DMS153 treated with DMSO at 0.1 percent for 48 hours (cell line): Measurements from ENCODE around the gene NEURL1.

Experiments
- DNase-seq: peaks from one replicate; lab custom pipeline; 2025; ENCODE audit not compliant: unreplicated experiment; lab: John Stamatoyannopoulos, UW

Gene NEURL1

DNA sequence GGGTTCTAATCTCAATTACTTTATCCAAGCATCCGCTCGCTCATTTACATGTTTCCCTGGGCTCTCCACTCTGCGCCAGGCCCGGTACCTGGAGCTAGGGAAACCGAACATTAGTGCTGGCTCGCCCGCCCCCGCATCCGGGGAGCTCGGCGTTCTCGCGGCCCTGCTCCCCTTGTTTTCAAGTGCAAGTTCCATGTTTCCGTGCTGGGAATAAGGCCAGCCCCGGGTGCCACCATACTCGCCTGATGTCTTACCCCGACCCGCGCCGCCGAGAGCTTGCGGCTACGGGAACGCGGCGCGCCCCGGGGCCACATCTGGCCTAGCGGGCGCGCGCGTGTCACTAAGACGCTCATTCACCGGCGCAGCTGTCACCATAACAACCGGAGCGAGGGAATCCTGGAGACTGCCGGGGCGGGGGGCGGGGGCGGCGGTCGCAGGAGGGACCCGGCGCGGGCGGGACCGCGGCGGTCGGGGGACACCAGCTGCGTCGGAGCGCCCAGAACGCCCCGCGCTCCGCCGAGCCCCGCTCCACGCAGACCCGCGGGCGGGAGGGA lies at the start of gene NEURL1:
Gene NEURL1, plus strand, starts transcription at position 344 of the 554 bp plus-strand sequence. CDS start 683 bp downstream, outside the sequence.
- DNase-seq, result no peak

GRCh38 chr10:103444478-103444877 lies 49.0 kb upstream of the NEURL1 start:
- no peak for DNase-seq

GRCh38 chr10:103445366-103445765 lies 48.1 kb upstream of the NEURL1 start:
- DNase-seq, result no peak

GRCh38 chr10:103445767-103446567 lies 47.5 kb upstream of the NEURL1 start:
- no peak for DNase-seq

DNA sequence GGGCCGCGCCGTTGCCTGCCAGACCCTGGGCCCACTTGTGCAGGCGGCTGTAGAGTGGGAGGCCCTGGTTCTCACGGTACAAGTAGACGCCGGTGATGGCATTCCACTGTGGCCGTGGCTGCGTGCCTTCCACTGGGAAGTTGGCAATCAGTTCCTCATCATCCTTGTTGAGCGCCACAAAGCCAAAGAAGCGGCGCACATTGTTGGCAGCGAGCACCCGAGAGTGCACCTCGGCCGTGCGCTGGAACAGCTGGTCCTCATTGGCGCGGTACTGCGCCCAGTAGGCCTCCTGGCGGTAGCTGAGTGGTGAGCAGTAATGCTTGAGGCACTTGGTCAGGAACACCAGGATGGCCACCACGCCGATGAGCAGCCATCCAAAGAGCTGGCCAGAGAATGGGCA lies 46.3 kb upstream of the NEURL1 start:
- DNase-seq, result no peak

DNA sequence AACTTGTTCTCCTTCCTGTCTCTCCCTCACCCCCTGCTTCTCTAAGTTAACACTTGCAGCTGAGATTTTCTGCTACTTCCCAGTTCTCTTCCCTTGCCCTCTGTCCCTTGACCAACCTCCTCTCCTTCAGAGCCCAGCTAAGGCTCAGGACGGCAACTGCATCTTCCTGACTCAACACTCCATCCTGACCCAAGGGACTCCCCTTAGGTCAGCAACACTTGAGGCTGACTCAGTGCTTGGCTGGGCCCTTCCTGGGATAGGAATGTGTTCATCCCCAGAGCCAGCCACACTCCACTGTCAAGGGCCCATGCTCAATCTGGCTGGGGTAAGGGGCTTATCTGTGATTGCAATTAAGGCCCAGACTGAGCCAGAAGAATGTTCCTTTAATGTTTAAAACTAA lies 44.8 kb upstream of the NEURL1 start:
- no peak for DNase-seq

DNA sequence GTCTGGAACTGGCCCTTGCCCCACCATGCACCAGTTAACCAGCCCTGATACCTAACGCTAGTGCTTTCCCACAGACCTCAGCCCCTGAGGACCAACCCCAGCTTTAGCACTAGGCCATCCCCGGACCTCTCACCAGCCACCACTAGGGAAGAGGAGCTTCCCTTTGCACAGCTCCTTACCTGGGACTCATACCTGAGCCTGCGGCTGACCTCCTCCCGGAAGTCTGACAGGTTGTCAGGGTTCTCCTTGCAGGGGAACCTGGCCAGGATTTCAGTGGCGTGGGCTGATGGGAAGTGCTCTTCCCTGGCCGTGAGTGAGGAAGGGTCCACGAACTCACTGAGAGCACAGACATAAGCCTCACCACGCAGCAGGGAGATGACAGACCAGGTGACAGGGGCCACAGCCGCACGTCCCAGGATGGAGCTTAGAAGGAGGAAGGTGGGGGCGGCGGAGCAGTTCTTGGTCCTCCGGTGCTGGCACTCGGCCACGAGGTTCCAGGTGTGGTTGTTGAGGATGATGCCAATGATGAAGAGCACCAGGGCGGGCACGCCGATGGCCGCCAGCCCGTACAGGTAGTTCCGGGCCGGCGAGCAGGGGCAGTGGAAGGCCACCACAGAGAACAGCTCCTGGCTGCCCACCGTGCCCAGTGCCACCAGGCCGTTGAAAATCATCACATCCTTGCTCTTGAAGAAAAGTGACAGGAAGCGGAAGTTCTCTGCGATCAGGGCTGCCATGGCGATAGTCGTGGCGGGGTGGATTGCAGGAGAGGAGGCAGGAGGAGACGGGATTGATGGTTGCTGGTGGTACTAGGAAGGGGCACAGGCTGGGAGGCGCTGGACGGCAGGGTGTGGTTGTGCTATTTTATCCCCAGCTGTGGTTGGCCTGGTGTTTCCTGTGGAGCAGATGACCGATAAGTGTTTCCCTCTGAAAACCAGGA lies 44.0 kb upstream of the NEURL1 start:
- no peak for DNase-seq

GRCh38 chr10:103450201-103450695 lies 43.3 kb upstream of the NEURL1 start:
- DNase-seq, result no peak

DNA sequence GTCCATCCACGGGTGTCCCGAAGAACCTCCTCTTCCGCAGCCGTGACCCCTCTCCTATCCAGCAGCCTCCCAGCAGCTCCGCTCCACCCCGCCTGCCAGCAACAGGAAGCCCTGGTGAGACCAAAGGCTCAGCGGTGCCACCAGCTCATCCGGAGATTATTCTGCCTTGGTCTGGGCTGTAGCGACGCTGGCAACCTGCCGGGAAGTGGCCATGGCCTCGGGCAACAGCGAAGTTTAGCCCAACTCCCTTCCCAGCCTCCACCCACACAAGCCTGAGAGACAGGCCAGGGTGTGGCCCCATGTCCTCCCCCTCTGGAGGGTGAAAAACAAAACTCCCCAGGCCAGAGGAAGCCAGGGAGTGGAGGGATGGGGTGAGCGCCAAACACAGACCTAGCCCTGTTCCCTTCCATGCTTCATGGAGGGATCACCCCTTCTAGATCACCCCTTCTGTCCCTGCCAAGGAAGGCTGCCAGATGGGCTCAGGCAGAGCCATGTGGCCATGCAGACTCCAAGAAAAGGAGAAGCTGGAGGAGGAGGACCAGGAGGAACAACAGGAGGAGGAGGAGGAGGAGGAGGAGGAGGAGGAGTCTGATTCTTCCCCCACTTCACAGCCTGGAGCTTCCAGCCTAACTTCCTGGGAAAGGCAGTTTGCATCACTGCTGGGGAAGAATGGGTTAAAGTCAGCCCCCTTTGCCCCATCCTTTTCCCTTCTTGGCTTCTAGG lies 42.3 kb upstream of the NEURL1 start:
- peak; percentile 29 for DNase-seq

DNA sequence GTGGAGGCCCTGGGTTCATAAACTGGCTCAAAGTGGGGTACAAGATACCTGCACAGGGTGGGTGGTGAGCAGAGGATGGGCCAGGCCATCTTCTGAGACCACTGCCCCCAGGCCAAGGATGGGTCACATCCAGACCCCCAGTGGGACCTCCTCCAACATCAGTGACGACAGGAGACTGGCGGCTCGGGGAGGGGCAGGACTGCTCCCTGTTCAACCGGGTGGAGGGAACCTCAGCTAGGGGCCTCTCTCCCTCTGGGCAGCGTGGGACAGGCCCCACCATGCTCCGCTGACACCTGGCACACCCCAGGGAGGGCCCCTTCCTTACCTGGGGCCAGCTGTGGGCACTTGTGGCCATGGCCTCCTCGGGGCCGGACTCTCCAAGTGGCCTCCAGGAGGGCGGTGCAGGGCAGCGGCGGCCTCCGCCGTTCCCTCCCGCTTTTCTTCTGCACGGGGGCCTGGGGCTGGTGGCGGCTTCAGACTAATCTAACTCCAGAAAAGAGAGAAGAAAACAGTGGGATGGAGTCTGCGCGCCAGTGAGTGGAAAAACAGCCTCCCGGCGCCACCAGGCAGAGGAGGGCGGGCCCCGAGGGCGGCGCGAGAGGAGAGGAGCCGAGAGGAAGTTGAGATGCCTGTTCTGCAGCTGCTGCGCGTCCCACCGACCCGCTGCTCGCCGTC lies 41.5 kb upstream of the NEURL1 start, which contains the start of gene CALHM2:
Gene CALHM2, minus strand, starts transcription at position 540 of the 675 bp plus-strand sequence. CDS start 2,429 bp downstream, outside the sequence.
- peak; percentile 9 for DNase-seq

- DNase-seq, result no peak
Measured at GRCh38 chr10:103452506-103453230, 40.8 kb upstream of the NEURL1 start.

DNA sequence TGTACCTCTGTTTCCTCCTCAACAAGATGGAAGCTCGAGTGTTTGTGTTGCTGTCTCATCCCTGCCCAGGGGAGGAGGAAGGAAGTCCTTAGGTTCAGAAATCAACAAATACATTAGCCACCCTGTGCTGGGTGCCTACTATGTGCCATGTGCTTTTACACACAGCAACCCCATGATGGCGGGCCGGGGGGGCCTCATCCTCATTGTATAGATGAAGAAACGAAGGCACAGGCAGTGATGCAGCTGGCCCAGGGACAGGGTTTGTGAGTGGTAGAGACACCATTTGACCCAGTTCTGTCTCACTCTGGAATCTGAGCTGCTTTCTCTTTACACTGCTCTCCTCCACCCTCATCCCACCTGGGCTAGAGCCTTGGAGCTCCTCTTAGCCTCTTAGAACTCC lies 39.5 kb upstream of the NEURL1 start:
- no peak for DNase-seq

GRCh38 chr10:103455235-103455634 lies 38.3 kb upstream of the NEURL1 start:
- no peak for DNase-seq

DNA sequence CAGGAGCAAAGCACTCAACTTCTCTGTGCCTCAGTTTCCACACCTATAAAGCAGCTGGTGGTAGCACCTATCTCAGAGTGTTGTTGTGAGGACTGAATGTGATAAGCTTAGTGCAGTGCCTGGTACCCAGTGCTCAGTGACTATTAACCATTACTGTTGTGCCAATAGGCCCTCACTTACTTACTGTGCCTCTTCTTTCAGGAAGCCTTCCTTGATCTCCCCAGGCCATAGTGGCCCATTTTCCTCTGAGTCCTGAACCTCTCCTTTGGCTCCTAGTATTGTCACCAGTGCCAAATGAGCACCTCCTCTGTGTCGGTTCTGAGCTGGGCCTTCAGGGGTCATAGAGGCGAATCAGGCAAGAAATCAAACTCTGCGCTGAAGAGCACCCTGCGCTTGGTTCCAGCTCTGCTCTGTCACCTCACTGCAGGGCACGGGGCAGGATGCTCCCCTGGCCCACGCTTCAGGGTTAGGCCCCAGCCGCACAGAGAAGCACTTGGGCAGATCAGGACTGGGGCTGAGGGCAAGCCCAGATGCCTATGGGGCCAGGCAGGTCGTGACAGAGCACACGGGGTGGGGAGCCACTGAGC lies 37.3 kb upstream of the NEURL1 start:
- no peak for DNase-seq

DNA sequence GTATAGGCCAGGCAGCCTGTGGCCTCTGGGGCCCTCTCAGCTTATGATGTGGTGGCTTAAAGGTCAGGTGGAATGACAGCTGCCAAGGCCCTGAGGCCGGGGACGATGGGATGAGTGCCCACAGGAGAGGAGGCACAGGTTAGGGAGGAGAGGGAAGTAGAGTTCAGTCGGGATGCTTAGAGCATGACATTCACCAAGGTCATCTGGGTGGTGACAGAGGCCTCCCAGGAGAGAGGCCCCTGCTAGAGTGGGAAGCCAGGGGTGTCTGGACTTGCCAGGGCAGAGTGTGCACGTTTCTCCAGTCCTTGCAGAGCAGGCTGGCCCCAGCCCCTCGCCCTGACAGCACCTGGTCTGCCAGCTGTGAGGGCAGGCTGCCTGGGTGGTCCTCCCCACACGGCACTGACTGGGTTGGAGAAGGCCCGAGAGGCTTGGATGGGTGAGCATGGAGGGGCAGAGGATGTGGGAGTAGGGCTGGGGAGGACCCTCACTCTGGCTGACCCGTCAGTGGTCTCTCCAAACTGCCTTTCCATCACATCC lies 36.3 kb upstream of the NEURL1 start:
- DNase-seq, result no peak

DNA sequence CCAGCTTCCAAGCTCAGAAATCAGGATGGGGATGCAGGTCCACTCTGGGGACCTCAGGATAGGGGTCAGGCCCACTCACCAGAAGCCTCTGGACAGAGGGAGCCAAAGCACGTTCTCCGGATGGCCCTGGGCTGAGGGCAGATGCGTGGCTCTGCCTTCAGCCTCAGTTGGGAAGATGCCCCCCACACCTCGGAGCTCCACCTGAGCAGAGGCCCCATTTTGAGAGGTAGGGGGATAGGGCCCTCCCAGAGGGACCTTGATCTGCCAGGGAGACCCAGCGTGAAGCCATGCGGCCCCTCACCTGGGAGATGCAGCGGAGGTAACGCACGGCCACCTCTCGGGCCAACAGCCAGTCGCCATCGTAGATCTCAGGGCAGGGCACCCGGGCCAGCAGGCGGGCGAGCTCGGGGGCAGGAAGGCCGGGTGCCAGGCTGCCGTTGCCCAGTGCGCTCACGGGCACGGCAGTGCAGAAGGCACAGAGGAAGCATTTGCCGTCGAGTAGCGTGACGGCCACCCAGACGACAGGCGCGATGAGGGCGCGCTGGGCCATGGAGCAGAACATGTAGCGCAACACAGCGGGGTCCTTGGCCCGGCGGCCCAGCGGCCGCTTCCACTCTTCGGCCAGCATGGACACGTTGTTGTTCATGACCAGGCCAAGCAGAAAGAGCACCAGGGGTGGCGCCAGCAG lies 35.5 kb upstream of the NEURL1 start:
- no peak for DNase-seq

GRCh38 chr10:103458720-103459119 lies 34.8 kb upstream of the NEURL1 start, which contains the start of gene CALHM1:
Gene CALHM1, minus strand, starts transcription at chr10:103458900. Its CDS starts 149 bp downstream, at chr10:103458751.
- peak; percentile 2 for DNase-seq

- no peak for DNase-seq
Measured at GRCh38 chr10:103459615-103460014, 33.9 kb upstream of the NEURL1 start.
